Pancreas (tissue), 10 donors: ENCODE data around the gene WFDC6. TPM values are rescaled to one million over a fixed set of nuclear protein-coding genes. Genes with fewer than 3 reads are reported as not detected.

Source experiments
- ATAC-seq, 4 donors: fragments of 200-7000 bp; cut with Tn5 transposase; one replicate each; pipeline versions ENCODE4 v1.8.0 to v1.9.1; 2020; ENCODE audit warnings: mild to moderate bottlenecking in 4 of 4, moderate library complexity in 4 of 4
- DNase-seq, 6 donors: peaks; one replicate each; pipeline ENCODE4 v3.0.0-alpha.2; 2020
- FAIRE-seq: peaks from 2 replicates; lab custom pipeline; 2012; peaks lifted over from hg19 to GRCh38; lab: Jason Lieb, UNC
- H3K27ac ChIP-seq, 4 donors: fragments of 200-600 bp; sonication (generic); 1 replicate in 3 of 4; 2 replicates in 1 of 4; pipeline versions ENCODE4 v1.5.0 to v1.8.0; 2020
- H3K27me3 ChIP-seq, 4 donors: fragments of 200-600 bp; one replicate each; pipeline ENCODE4 v1.8.0; 2021
- H3K36me3 ChIP-seq, 3 donors: fragments of 200-600 bp; sonication (generic) in 1 of 3; one replicate each; pipeline versions ENCODE4 v1.5.0 to v1.8.0; 2020 to 2021
- H3K4me1 ChIP-seq, 3 donors: fragments of 200-600 bp; one replicate each; pipeline ENCODE4 v1.8.0; 2021
- H3K4me3 ChIP-seq, 4 donors: fragments of 200-600 bp; sonication (generic) in 2 of 4; one replicate each; pipeline versions ENCODE4 v1.5.0 to v1.8.0; 2020 to 2021
- H3K9me3 ChIP-seq, 4 donors: fragments of 200-600 bp; one replicate each; pipeline ENCODE4 v1.8.0; 2021
- WGBS, 2 donors: extraction: QIAGEN DNeasy Blood & Tissue Kit; methylation state at CpG; one replicate each; pipeline ENCODE4 v1.1.7; 2013; 5-methylcytosine and 5-hydroxymethylcytosine counted together
- intact Hi-C, 3 donors: fragments of 100-400 bp; cut with DNase I; formaldehyde crosslinking; loops; one replicate each; pipeline versions ENCODE4 v1.11.1 to v1.14.2; 2022
- polyA plus RNA-seq, 2 donors: library from polyadenylated mRNA; stranded (reverse); fragments of 200-250 nt; gene quantifications; one replicate each; pipeline ENCODE4 v1.2.3, GENCODE V29; 2013
- total RNA-seq, 6 donors: library from RNA; stranded (reverse); fragmentation: NEBNext Ultra II Directional in 4 of 6; extraction: Animal tissue kit (Norgen Biotek cat#: 25700) in 4 of 6; gene quantifications; one replicate each; pipeline versions ENCODE4 v1.2.1 to v1.2.4, GENCODE V29; 2021 to 2023
- TF ChIP-seq, protein P1 (sequence below), 4 donors: fragments of 200-600 bp; sonication (generic) in 3 of 4; IDR thresholded peaks; one replicate each; pipeline versions ENCODE4 v1.5.0 to v1.8.0; 2021; ENCODE audit warnings: antibody characterized with exemption in 4 of 4
- donor health status: healthy with polysubstance abuse.
- donor health status: DM: no; HTN: no; CAD: no; lungs with moderate emphysema.
- donor health status: DM: no; HTN: no; CAD: no.
- donor health status: control.
- donor health status: control.
- donor health status: Bipolar disorder and iron deficiency.
- donor health status: DM: yes; HTN: yes; CAD: no.
- donor health status: DM: no; HTN: no; CAD: no.
- donor health status: DM: no; HTN: no; CAD: no.
- donor health status: DM: yes; HTN: yes; CAD: no.

Gene WFDC6
- total and polyA plus RNA-seq, 8 donors = not detected

DNA sequence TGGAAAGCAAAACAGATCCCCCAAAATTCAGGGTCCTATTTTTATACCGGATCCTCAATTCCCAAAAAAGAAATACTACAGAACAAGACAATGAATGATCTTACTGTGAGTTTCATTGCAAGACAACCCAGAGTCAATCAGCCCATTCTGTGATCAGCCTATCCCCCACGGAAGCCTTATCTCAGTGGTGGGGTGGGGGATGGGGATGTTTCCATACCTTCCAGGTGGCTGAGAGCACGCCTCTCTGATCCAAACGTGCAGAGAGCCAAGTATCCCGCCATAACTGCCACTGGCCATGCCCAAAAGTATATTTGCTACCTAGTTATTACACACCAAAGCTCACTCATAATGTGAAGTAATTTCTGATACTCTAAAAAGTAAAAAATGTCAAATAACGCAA is 54.6 kb downstream of the WFDC6 start:
- DNase-seq (no peak), FAIRE-seq (no peak), ATAC-seq (no peak)
- no peaks in the 10 kb centered on the region for H3K36me3 ChIP-seq
- H3K27ac ChIP-seq = no peak overlapping the region
- 50 to 52% methylated on average over 6 of the region's 6 CpGs for WGBS, 2 donors
- TF ChIP-seq, protein P1, sequence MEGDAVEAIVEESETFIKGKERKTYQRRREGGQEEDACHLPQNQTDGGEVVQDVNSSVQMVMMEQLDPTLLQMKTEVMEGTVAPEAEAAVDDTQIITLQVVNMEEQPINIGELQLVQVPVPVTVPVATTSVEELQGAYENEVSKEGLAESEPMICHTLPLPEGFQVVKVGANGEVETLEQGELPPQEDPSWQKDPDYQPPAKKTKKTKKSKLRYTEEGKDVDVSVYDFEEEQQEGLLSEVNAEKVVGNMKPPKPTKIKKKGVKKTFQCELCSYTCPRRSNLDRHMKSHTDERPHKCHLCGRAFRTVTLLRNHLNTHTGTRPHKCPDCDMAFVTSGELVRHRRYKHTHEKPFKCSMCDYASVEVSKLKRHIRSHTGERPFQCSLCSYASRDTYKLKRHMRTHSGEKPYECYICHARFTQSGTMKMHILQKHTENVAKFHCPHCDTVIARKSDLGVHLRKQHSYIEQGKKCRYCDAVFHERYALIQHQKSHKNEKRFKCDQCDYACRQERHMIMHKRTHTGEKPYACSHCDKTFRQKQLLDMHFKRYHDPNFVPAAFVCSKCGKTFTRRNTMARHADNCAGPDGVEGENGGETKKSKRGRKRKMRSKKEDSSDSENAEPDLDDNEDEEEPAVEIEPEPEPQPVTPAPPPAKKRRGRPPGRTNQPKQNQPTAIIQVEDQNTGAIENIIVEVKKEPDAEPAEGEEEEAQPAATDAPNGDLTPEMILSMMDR (IDR thresholded peaks at IDR 0.05) = no peak
- H3K4me1 ChIP-seq = no peaks in the 10 kb centered on the region
- intact Hi-C loops = no loop called here
- no peaks in the 10 kb centered on the region for H3K27me3 ChIP-seq
- no peaks in the 10 kb centered on the region for H3K9me3 ChIP-seq
- H3K4me3 ChIP-seq = no peak overlapping the region

Other genes with a start within 250 kb of the WFDC6 start
- 100 to 1,000 TPM; 169 to 591 (median 427) TPM for gene RBPJL, start 232.6 kb downstream of the WFDC6 start, total RNA-seq
- gene RBPJL, start 232.6 kb downstream of the WFDC6 start, polyA plus RNA-seq = 1,000 to 10,000 TPM; 1,163 to 1,575 TPM
- 1 to 10 TPM in 5 of 6 donors, under 1 TPM in 1; 0.89 to 6.4 (median 2.3) TPM for gene MATN4, start 231.2 kb downstream of the WFDC6 start, total RNA-seq
- gene MATN4, start 231.2 kb downstream of the WFDC6 start, polyA plus RNA-seq = 1 to 10 TPM; 1.5 to 3.1 TPM
- 100 to 1,000 TPM in 2 of 6 donors, 10 to 100 TPM in 4; 50.9 to 208 (median 56.0) TPM for gene SDC4, start 191.1 kb downstream of the WFDC6 start, total RNA-seq
- gene SDC4, start 191.1 kb downstream of the WFDC6 start, polyA plus RNA-seq = 10 to 100 TPM; 48.2 to 54.8 TPM
- gene SYS1, start 176.3 kb downstream of the WFDC6 start, total RNA-seq = 10 to 100 TPM; 11.1 to 19.0 (median 16.5) TPM
- 10 to 100 TPM in 1 of 2 donors, 1 to 10 TPM in 1; 9.6 to 13.7 TPM for gene SYS1, start 176.3 kb downstream of the WFDC6 start, polyA plus RNA-seq
- under 1 TPM in 1 of 6 donors, not detected in 5; 0.44 TPM for gene TP53TG5, start 161.2 kb downstream of the WFDC6 start, total RNA-seq
- gene TP53TG5, start 161.2 kb downstream of the WFDC6 start, polyA plus RNA-seq = not detected
- gene DBNDD2, start 131.2 kb downstream of the WFDC6 start, total RNA-seq = 10 to 100 TPM; 11.6 to 25.7 (median 17.9) TPM
- gene DBNDD2, start 131.2 kb downstream of the WFDC6 start, polyA plus RNA-seq = 10 to 100 TPM; 21.2 to 31.0 TPM
- gene PIGT, start 123.3 kb downstream of the WFDC6 start, total RNA-seq = 10 to 100 TPM; 35.3 to 59.1 (median 46.2) TPM
- gene PIGT, start 123.3 kb downstream of the WFDC6 start, polyA plus RNA-seq = 10 to 100 TPM; 60.7 to 69.1 TPM
- gene WFDC2, start 69.7 kb downstream of the WFDC6 start, total RNA-seq = 10 to 100 TPM in 3 of 6 donors, 1 to 10 TPM in 3; 5.0 to 49.5 (median 11.0) TPM
- 10 to 100 TPM; 16.7 to 21.4 TPM for gene WFDC2, start 69.7 kb downstream of the WFDC6 start, polyA plus RNA-seq
- not detected for gene SPINT3, start 23.9 kb downstream of the WFDC6 start, total RNA-seq
- not detected for gene SPINT3, start 23.9 kb downstream of the WFDC6 start, polyA plus RNA-seq
- gene EPPIN, start 7.9 kb upstream of the WFDC6 start, total RNA-seq = not detected
- not detected for gene EPPIN, start 7.9 kb upstream of the WFDC6 start, polyA plus RNA-seq
- not detected for gene WFDC8, start 39.8 kb upstream of the WFDC6 start, total RNA-seq
- gene WFDC8, start 39.8 kb upstream of the WFDC6 start, polyA plus RNA-seq = not detected
- not detected for gene WFDC10A, start 90.3 kb upstream of the WFDC6 start, total RNA-seq
- not detected for gene WFDC10A, start 90.3 kb upstream of the WFDC6 start, polyA plus RNA-seq
- not detected for gene WFDC9, start 91.8 kb upstream of the WFDC6 start, total RNA-seq
- gene WFDC9, start 91.8 kb upstream of the WFDC6 start, polyA plus RNA-seq = not detected
- not detected for gene WFDC11, start 130.8 kb upstream of the WFDC6 start, total RNA-seq
- gene WFDC11, start 130.8 kb upstream of the WFDC6 start, polyA plus RNA-seq = not detected
- not detected for gene WFDC13, start 162.6 kb upstream of the WFDC6 start, total RNA-seq
- not detected for gene WFDC13, start 162.6 kb upstream of the WFDC6 start, polyA plus RNA-seq
- gene WFDC10B, start 165.5 kb upstream of the WFDC6 start, total RNA-seq = not detected
- gene WFDC10B, start 165.5 kb upstream of the WFDC6 start, polyA plus RNA-seq = not detected
- gene SPINT4, start 182.9 kb upstream of the WFDC6 start, total RNA-seq = not detected
- gene SPINT4, start 182.9 kb upstream of the WFDC6 start, polyA plus RNA-seq = not detected